ENCODE measurements around the gene HMBS.

DNA sequence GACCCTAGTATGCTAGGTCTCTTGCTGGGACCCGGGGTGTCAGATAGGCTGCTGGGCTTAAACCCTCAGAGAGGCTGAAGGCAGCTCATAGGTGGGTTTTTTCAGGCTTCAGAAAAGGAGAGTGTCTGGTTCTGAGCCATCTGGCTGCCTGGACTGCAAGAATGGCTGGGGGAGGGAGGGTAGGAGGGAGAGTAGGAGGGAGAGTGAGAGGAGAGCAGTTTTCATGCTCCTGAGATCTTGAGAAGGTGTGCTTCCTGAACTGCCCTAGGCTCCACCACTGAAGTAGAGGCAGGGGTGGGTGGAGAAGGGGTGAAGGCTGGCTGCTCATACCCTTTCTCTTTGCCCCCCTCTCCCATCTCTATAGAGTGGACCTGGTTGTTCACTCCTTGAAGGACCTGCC lies 4.6 kb downstream of the HMBS start:
- TF ChIP-seq, protein P1, sequence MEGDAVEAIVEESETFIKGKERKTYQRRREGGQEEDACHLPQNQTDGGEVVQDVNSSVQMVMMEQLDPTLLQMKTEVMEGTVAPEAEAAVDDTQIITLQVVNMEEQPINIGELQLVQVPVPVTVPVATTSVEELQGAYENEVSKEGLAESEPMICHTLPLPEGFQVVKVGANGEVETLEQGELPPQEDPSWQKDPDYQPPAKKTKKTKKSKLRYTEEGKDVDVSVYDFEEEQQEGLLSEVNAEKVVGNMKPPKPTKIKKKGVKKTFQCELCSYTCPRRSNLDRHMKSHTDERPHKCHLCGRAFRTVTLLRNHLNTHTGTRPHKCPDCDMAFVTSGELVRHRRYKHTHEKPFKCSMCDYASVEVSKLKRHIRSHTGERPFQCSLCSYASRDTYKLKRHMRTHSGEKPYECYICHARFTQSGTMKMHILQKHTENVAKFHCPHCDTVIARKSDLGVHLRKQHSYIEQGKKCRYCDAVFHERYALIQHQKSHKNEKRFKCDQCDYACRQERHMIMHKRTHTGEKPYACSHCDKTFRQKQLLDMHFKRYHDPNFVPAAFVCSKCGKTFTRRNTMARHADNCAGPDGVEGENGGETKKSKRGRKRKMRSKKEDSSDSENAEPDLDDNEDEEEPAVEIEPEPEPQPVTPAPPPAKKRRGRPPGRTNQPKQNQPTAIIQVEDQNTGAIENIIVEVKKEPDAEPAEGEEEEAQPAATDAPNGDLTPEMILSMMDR (IDR thresholded peaks at IDR 0.05 in 4 of 5, conservative IDR thresholded peaks at IDR 0.05 in 1 of 5), result no peak
- TF ChIP-seq POLR2A (IDR thresholded peaks at IDR 0.05), result no peak

Data from gastrocnemius medialis (tissue), 4 donors.